Measurements from ENCODE around the gene WBP1.

GRCh38 chr2:74458938-74459363 lies 713 bp downstream of the WBP1 start:
- no peak for TF ChIP-seq HDAC2 (IDR thresholded peaks at IDR 0.05)
- no peak for TF ChIP-seq CBX5 (IDR thresholded peaks at IDR 0.05; ENCODE audit: low read depth)
- TF ChIP-seq CTCF (IDR thresholded peaks at IDR 0.05 in 2 of 3, conservative IDR thresholded peaks at IDR 0.05 in 1 of 3; ENCODE audit: control insufficient read depth in 2 of 3, extremely low read depth in 1 of 3, insufficient read depth in 1 of 3, low read depth in 3 of 3, low read length in 3 of 3) = no peak
- no peak for TF ChIP-seq FOXM1 (IDR thresholded peaks at IDR 0.05; ENCODE audit: low read depth, low read length)
- TF ChIP-seq TAF1 (IDR thresholded peaks at IDR 0.05; ENCODE audit: borderline replicate concordance, low read depth, low read length) = no peak
- no peak for TF ChIP-seq STAT3 (IDR thresholded peaks at IDR 0.05; ENCODE audit: low read depth, low read length)
- TF ChIP-seq TBL1XR1 (IDR thresholded peaks at IDR 0.05; ENCODE audit: low read depth, low read length) = no peak
- no peak for TF ChIP-seq BHLHE40 (IDR thresholded peaks at IDR 0.05; ENCODE audit: borderline replicate concordance in 1 of 2, low read depth in 2 of 2, low read length in 1 of 2)
- TF ChIP-seq PBX3 (IDR thresholded peaks at IDR 0.05; ENCODE audit: insufficient replicate concordance, low read depth, low read length) = no peak
